ENCODE data around the gene MACROD2. TPM values are rescaled to one million over a fixed set of nuclear protein-coding genes. Genes with fewer than 3 reads are reported as not detected.

The MACROD2 gene
- total RNA-seq, 1 donor from 2014 or later = 6.7 TPM

- H3K36me3 Mint-ChIP-seq = no peaks in the 10 kb centered on the region
- TF ChIP-seq CTCF (conservative IDR thresholded peaks at IDR 0.05) = no peak
- no peak overlapping the region for H3K4me3 Mint-ChIP-seq
- H3K4me1 Mint-ChIP-seq (ENCODE audit: unreplicated experiment) = peaks cover 12% of the 10 kb centered on the region
- H3K9me3 Mint-ChIP-seq = peaks cover 4% of the 10 kb centered on the region
- H3K27me3 Mint-ChIP-seq = no peaks in the 10 kb centered on the region
- H3K27ac Mint-ChIP-seq = no peak overlapping the region
- DNase-seq (ENCODE audit: extremely low spot score, unreplicated experiment) = no peak
Observed at GRCh38 chr20:14826543-14827313, 831.4 kb downstream of the MACROD2 start.

- Mint-ChIP-seq H3K4me3 (no peak overlapping the region), H3K4me1 (ENCODE audit: unreplicated experiment) (peaks cover 16% of the 10 kb centered on the region), H3K27ac (no peak overlapping the region), H3K27me3 (peaks cover 6% of the 10 kb centered on the region), H3K36me3 (no peaks in the 10 kb centered on the region), H3K9me3 (peaks cover 4% of the 10 kb centered on the region)
- no peak for DNase-seq (ENCODE audit: extremely low spot score, unreplicated experiment)
- TF ChIP-seq CTCF (conservative IDR thresholded peaks at IDR 0.05) = no peak
Observed at GRCh38 chr20:14828459-14828858, 833.1 kb downstream of the MACROD2 start.

GRCh38 chr20:14829906-14830305, 834.6 kb downstream of the MACROD2 start:
- H3K4me1 Mint-ChIP-seq (ENCODE audit: unreplicated experiment) = peaks cover 16% of the 10 kb centered on the region
- TF ChIP-seq CTCF (conservative IDR thresholded peaks at IDR 0.05) = no peak
- no peak for DNase-seq (ENCODE audit: extremely low spot score, unreplicated experiment)
- H3K36me3 Mint-ChIP-seq = no peaks in the 10 kb centered on the region
- H3K9me3 Mint-ChIP-seq = no peaks in the 10 kb centered on the region
- peaks cover 6% of the 10 kb centered on the region for H3K27me3 Mint-ChIP-seq
- H3K27ac Mint-ChIP-seq = no peak overlapping the region
- no peak overlapping the region for H3K4me3 Mint-ChIP-seq

GRCh38 chr20:14830466-14830865, 835.1 kb downstream of the MACROD2 start:
- H3K36me3 Mint-ChIP-seq = no peaks in the 10 kb centered on the region
- H3K4me3 Mint-ChIP-seq = no peak overlapping the region
- peaks cover 16% of the 10 kb centered on the region for H3K4me1 Mint-ChIP-seq (ENCODE audit: unreplicated experiment)
- H3K27me3 Mint-ChIP-seq = peaks cover 6% of the 10 kb centered on the region
- TF ChIP-seq CTCF (conservative IDR thresholded peaks at IDR 0.05) = no peak
- no peaks in the 10 kb centered on the region for H3K9me3 Mint-ChIP-seq
- H3K27ac Mint-ChIP-seq = no peak overlapping the region
- DNase-seq (ENCODE audit: extremely low spot score, unreplicated experiment) = no peak

- TF ChIP-seq CTCF (conservative IDR thresholded peaks at IDR 0.05) = no peak
- H3K4me3 Mint-ChIP-seq = no peak overlapping the region
- peaks cover 13% of the 10 kb centered on the region for H3K4me1 Mint-ChIP-seq (ENCODE audit: unreplicated experiment)
- no peaks in the 10 kb centered on the region for H3K9me3 Mint-ChIP-seq
- H3K36me3 Mint-ChIP-seq = no peaks in the 10 kb centered on the region
- H3K27ac Mint-ChIP-seq = no peak overlapping the region
- DNase-seq (ENCODE audit: extremely low spot score, unreplicated experiment) = no peak
- peaks cover 6% of the 10 kb centered on the region for H3K27me3 Mint-ChIP-seq
Observed at GRCh38 chr20:14830899-14831298, 835.6 kb downstream of the MACROD2 start.
